ENCODE results near the gene HPS1.

- TF ChIP-seq CTCF (IDR thresholded peaks at IDR 0.05; ENCODE audit: low read length) (no peak), EZH2 (optimal IDR thresholded peaks at IDR 0.05; ENCODE audit: low read depth, low read length) (no peak)
Observed at GRCh38 chr10:98482096-98482495, 35.4 kb upstream of the HPS1 start.

Data from MM.1S (cell line).